GM12878 (cell line): ENCODE data around the gene SLC5A10.

ENCODE experiments used
- EZH2 ChIP-seq: IDR thresholded peaks from 2 replicates; pipeline ENCODE4 v1.6.1; 2012; ENCODE audit warnings: low read depth, mild to moderate bottlenecking, control low read depth, inconsistent platforms, low read length, borderline replicate concordance; ENCODE audit not compliant: control insufficient read depth
- JUND ChIP-seq: IDR thresholded peaks from 2 replicates; pipeline ENCODE4 v1.6.1; 2012; ENCODE audit warnings: low read depth, mild to moderate bottlenecking, low read length, improper control_type of control experiment, moderate library complexity
- NFYA ChIP-seq: IDR thresholded peaks from 2 replicates; pipeline ENCODE4 v1.6.1; 2011; ENCODE audit warnings: low read depth, mild to moderate bottlenecking, low read length, improper control_type of control experiment, borderline replicate concordance
- ZBED1 ChIP-seq: IDR thresholded peaks from 2 replicates; pipeline ENCODE4 v1.6.1; 2016; ENCODE audit warnings: borderline replicate concordance
- ZNF274 ChIP-seq: IDR thresholded peaks from one replicate; pipeline ENCODE4 v1.8.0; 2011; ENCODE audit not compliant: insufficient read length, insufficient read depth
- TF ChIP-seq, protein P1 (sequence below), 3 experiments: IDR thresholded peaks in 2 of 3; conservative IDR thresholded peaks in 1 of 3; 2 replicates each; pipeline ENCODE4 v1.5.1; 2011; ENCODE audit warnings: low read depth in 3 of 3, low read length in 3 of 3, mild to moderate bottlenecking in 3 of 3, control low read depth in 2 of 3, moderate library complexity in 2 of 3, inconsistent platforms in 1 of 3, mixed read lengths in 1 of 3; ENCODE audit not compliant: control insufficient read depth in 2 of 3, insufficient read depth in 1 of 3; ENCODE audit errors: extremely low read depth in 1 of 3
- TF ChIP-seq, protein P2 (sequence below): IDR thresholded peaks from 2 replicates; pipeline ENCODE4 v1.6.1; 2012; ENCODE audit warnings: low read depth, low read length, improper control_type of control experiment
- TF ChIP-seq, protein P3 (sequence below): fragments of 450-650 bp; IDR thresholded peaks from 2 replicates; pipeline ENCODE4 v1.6.1; 2014; ENCODE audit warnings: mild to moderate bottlenecking
- TF ChIP-seq, protein P4 (sequence below): IDR thresholded peaks from 2 replicates; pipeline ENCODE4 v1.6.1; 2012; ENCODE audit warnings: low read depth, low read length, improper control_type of control experiment

DNA sequence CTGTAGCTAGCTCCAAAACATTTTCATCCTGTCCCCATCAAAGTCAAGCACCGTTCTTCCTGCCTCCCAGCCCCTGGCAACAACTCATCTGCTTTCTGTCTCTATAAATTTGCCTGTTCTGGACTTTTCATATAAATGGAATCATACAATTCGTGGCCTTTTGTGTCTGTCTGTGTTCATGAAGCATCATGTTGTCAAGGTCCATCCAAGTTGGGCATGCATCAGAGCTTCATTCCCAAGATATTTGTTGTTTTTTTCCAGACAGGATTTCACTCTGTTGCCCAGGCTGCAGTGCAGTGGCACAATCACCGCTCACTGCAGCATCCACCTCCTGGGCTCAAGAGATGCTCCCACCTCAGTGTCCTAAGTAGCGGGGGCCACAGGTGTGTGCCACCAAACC, 5.9 kb downstream of the SLC5A10 start:
- TF ChIP-seq NFYA (no peak), JUND (no peak), EZH2 (no peak), ZNF274 (no peak), ZBED1 (no peak)
- TF ChIP-seq, protein P1, sequence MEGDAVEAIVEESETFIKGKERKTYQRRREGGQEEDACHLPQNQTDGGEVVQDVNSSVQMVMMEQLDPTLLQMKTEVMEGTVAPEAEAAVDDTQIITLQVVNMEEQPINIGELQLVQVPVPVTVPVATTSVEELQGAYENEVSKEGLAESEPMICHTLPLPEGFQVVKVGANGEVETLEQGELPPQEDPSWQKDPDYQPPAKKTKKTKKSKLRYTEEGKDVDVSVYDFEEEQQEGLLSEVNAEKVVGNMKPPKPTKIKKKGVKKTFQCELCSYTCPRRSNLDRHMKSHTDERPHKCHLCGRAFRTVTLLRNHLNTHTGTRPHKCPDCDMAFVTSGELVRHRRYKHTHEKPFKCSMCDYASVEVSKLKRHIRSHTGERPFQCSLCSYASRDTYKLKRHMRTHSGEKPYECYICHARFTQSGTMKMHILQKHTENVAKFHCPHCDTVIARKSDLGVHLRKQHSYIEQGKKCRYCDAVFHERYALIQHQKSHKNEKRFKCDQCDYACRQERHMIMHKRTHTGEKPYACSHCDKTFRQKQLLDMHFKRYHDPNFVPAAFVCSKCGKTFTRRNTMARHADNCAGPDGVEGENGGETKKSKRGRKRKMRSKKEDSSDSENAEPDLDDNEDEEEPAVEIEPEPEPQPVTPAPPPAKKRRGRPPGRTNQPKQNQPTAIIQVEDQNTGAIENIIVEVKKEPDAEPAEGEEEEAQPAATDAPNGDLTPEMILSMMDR (IDR thresholded peaks at IDR 0.05 in 2 of 3, conservative IDR thresholded peaks at IDR 0.05 in 1 of 3; ENCODE audit: control insufficient read depth in 2 of 3, extremely low read depth in 1 of 3, insufficient read depth in 1 of 3, low read depth in 3 of 3, low read length in 3 of 3) = no peak
- TF ChIP-seq, protein P2, sequence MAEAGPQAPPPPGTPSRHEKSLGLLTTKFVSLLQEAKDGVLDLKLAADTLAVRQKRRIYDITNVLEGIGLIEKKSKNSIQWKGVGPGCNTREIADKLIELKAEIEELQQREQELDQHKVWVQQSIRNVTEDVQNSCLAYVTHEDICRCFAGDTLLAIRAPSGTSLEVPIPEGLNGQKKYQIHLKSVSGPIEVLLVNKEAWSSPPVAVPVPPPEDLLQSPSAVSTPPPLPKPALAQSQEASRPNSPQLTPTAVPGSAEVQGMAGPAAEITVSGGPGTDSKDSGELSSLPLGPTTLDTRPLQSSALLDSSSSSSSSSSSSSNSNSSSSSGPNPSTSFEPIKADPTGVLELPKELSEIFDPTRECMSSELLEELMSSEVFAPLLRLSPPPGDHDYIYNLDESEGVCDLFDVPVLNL = no peak
- TF ChIP-seq, protein P3, sequence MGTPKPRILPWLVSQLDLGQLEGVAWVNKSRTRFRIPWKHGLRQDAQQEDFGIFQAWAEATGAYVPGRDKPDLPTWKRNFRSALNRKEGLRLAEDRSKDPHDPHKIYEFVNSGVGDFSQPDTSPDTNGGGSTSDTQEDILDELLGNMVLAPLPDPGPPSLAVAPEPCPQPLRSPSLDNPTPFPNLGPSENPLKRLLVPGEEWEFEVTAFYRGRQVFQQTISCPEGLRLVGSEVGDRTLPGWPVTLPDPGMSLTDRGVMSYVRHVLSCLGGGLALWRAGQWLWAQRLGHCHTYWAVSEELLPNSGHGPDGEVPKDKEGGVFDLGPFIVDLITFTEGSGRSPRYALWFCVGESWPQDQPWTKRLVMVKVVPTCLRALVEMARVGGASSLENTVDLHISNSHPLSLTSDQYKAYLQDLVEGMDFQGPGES = no peak
- TF ChIP-seq, protein P4, sequence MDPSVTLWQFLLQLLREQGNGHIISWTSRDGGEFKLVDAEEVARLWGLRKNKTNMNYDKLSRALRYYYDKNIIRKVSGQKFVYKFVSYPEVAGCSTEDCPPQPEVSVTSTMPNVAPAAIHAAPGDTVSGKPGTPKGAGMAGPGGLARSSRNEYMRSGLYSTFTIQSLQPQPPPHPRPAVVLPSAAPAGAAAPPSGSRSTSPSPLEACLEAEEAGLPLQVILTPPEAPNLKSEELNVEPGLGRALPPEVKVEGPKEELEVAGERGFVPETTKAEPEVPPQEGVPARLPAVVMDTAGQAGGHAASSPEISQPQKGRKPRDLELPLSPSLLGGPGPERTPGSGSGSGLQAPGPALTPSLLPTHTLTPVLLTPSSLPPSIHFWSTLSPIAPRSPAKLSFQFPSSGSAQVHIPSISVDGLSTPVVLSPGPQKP = no peak
